WI38 (cell line): ENCODE results near the gene CACNA1B.

Experiments used
- H3K4me3 ChIP-seq: 2 replicates; pipeline ENCODE4 v1.5.1; 2011; ENCODE audit warnings: low read depth, mild to moderate bottlenecking, control low read depth, low read length
- TF ChIP-seq, protein P1 (sequence below): IDR thresholded peaks from 2 replicates; pipeline ENCODE4 v1.5.1; 2012; ENCODE audit warnings: low read depth, mild to moderate bottlenecking, control low read depth, low read length

CACNA1B gene

DNA sequence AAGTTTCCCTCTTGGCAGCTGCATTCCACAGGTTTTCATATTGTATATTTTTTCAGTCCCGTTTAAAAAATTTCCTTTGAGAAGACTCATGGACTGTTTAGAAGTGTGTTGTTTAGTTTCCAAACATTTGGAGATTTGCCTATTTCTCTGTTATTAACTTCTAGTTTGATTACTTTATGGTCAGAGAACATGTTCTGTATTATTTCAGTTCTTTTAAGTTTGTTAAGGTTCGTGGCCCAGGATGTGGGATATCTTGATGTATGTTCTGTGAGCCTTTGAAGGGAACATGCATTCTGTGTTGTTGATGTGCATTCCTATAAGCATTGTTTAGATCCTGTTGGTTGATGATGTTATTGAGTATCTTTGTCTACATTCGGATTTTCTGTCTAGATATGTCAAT, 153.6 kb downstream of the CACNA1B start:
- TF ChIP-seq, protein P1, sequence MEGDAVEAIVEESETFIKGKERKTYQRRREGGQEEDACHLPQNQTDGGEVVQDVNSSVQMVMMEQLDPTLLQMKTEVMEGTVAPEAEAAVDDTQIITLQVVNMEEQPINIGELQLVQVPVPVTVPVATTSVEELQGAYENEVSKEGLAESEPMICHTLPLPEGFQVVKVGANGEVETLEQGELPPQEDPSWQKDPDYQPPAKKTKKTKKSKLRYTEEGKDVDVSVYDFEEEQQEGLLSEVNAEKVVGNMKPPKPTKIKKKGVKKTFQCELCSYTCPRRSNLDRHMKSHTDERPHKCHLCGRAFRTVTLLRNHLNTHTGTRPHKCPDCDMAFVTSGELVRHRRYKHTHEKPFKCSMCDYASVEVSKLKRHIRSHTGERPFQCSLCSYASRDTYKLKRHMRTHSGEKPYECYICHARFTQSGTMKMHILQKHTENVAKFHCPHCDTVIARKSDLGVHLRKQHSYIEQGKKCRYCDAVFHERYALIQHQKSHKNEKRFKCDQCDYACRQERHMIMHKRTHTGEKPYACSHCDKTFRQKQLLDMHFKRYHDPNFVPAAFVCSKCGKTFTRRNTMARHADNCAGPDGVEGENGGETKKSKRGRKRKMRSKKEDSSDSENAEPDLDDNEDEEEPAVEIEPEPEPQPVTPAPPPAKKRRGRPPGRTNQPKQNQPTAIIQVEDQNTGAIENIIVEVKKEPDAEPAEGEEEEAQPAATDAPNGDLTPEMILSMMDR: no peak
- no peak overlapping the region for H3K4me3 ChIP-seq

- TF ChIP-seq, protein P1: no peak
- no peak overlapping the region for H3K4me3 ChIP-seq
These were observed 156.4 kb downstream of the CACNA1B start for GRCh38 chr9:138033950-138034349.

GRCh38 chr9:138037140-138037539, 159.6 kb downstream of the CACNA1B start:
- no peak overlapping the region for H3K4me3 ChIP-seq
- TF ChIP-seq, protein P1: no peak

DNA sequence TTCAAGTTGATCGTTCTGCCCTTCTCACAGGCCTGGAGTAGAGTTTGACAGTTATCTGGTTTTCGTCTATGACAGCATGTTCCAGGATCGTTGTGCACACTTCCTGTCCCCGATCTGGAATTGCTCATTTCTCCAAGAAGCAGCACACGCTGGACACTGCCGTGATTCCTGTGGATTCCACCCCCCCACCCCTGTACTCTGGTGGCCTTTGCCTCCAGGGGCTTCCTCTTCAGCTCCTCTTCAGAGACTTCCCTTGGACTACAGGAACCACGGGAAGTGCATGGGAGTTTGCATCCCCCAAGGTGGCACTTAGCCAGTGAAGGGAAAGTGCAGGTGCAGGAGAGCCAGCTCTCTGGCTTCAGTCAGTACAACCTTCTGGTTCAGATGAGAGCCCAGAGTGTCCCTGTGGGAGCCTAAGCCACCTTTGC, 160.7 kb downstream of the CACNA1B start:
- TF ChIP-seq, protein P1: no peak
- H3K4me3 ChIP-seq: no peak overlapping the region

- TF ChIP-seq, protein P1: no peak
- H3K4me3 ChIP-seq: no peak overlapping the region
These were observed 163.2 kb downstream of the CACNA1B start for GRCh38 chr9:138040446-138041430.

GRCh38 chr9:138042146-138042545, 164.6 kb downstream of the CACNA1B start:
- no peak overlapping the region for H3K4me3 ChIP-seq
- TF ChIP-seq, protein P1: no peak

DNA sequence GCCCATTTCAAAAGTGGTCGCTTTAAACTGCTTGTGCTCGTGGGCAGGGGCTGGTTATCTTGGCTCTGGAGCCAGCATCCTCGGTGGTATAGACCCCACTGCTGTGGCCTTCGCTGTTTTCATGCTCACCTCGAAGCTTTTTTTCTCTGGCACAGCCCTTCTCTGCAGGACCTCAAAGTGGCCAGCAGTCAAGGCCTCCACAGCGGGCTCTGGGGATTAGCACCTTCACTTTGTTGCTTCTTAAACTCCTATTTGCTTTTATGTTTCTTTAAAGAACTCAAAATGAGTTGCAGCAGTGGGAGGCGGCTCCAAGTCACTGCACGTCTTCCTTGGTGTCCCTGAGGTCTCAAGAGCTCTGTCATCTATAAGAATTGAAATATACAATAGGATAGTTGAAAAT, 165.1 kb downstream of the CACNA1B start:
- H3K4me3 ChIP-seq: no peak overlapping the region
- TF ChIP-seq, protein P1: no peak
